Type B pancreatic cell (in vitro differentiated cells): ENCODE measurements around the gene TUBA1A. TPM values are rescaled to one million over a fixed set of nuclear protein-coding genes. Genes with fewer than 3 reads are reported as not detected.
"Not testable (repeated sequence)": the region's sequence is repeated elsewhere in the genome, so short reads cannot be mapped to it uniquely, and the experiment has no call there.

Experiments used
- DNase-seq: peaks from one replicate; pipeline ENCODE4 v3.0.0; 2021; ENCODE audit warnings: mixed read lengths; ENCODE audit not compliant: unreplicated experiment; ENCODE audit errors: extremely low spot score
- H3K27ac Mint-ChIP-seq: 2 replicates; pipeline ENCODE4 v1.8.0; 2021; ENCODE audit warnings: mild to moderate bottlenecking, mixed read lengths
- H3K27me3 Mint-ChIP-seq: 2 replicates; pipeline ENCODE4 v1.8.0; 2021; ENCODE audit warnings: mixed read lengths
- H3K36me3 Mint-ChIP-seq: 2 replicates; pipeline ENCODE4 v1.8.0; 2021; ENCODE audit warnings: mixed read lengths
- H3K4me1 Mint-ChIP-seq: one replicate; pipeline ENCODE4 v1.8.0; 2021; ENCODE audit warnings: mixed read lengths; ENCODE audit not compliant: unreplicated experiment
- H3K4me3 Mint-ChIP-seq: 2 replicates; pipeline ENCODE4 v1.8.0; 2021; ENCODE audit warnings: mild to moderate bottlenecking, mixed read lengths
- H3K9me3 Mint-ChIP-seq: 2 replicates; pipeline ENCODE4 v1.8.0; 2021; ENCODE audit warnings: mixed read lengths
- total RNA-seq: library from RNA; stranded (reverse); gene quantifications from 2 replicates; pipeline ENCODE4 v1.2.1, GENCODE V29; 2021; ENCODE audit warnings: low replicate concordance
- TF ChIP-seq, protein P1 (sequence below): fragments of 200-600 bp; sonication (generic); conservative IDR thresholded peaks from 2 replicates; pipeline ENCODE4 v1.5.0; 2021; ENCODE audit warnings: antibody characterized with exemption, mild to moderate bottlenecking

TUBA1A gene
- total RNA-seq, 1 donor from 2014 or later = 489 TPM

- TF ChIP-seq, protein P1, sequence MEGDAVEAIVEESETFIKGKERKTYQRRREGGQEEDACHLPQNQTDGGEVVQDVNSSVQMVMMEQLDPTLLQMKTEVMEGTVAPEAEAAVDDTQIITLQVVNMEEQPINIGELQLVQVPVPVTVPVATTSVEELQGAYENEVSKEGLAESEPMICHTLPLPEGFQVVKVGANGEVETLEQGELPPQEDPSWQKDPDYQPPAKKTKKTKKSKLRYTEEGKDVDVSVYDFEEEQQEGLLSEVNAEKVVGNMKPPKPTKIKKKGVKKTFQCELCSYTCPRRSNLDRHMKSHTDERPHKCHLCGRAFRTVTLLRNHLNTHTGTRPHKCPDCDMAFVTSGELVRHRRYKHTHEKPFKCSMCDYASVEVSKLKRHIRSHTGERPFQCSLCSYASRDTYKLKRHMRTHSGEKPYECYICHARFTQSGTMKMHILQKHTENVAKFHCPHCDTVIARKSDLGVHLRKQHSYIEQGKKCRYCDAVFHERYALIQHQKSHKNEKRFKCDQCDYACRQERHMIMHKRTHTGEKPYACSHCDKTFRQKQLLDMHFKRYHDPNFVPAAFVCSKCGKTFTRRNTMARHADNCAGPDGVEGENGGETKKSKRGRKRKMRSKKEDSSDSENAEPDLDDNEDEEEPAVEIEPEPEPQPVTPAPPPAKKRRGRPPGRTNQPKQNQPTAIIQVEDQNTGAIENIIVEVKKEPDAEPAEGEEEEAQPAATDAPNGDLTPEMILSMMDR = no peak
- peak overlapping the region; percentile 46 for H3K4me3 Mint-ChIP-seq
- H3K9me3 Mint-ChIP-seq = no peaks in the 10 kb centered on the region
- H3K27me3 Mint-ChIP-seq = peaks cover 3% of the 10 kb centered on the region
- H3K36me3 Mint-ChIP-seq = peaks cover 18% of the 10 kb centered on the region
- H3K27ac Mint-ChIP-seq = peak overlapping the region; percentile 24
- peak; percentile 8 for DNase-seq
- H3K4me1 Mint-ChIP-seq = peaks cover 14% of the 10 kb centered on the region
Observed at GRCh38 chr12:49189731-49190716, 1.1 kb upstream of the TUBA1A start.

GRCh38 chr12:49188201-49188915 is 522 bp downstream of the TUBA1A start:
- Mint-ChIP-seq H3K9me3 (no peaks in the 10 kb centered on the region), H3K36me3 (peaks cover 31% of the 10 kb centered on the region), H3K27ac (peak overlapping the region; percentile 99), H3K4me3 (peak overlapping the region; percentile 99), H3K4me1 (peaks cover 14% of the 10 kb centered on the region), H3K27me3 (peaks cover 3% of the 10 kb centered on the region)
- DNase-seq = peak; percentile 71
- TF ChIP-seq, protein P1 = no peak

- DNase-seq = peak; percentile 65
- peak overlapping the region; percentile 99 for H3K4me3 Mint-ChIP-seq
- H3K27me3 Mint-ChIP-seq = peaks cover 3% of the 10 kb centered on the region
- no peaks in the 10 kb centered on the region for H3K9me3 Mint-ChIP-seq
- H3K27ac Mint-ChIP-seq = peak overlapping the region; percentile 99
- peaks cover 31% of the 10 kb centered on the region for H3K36me3 Mint-ChIP-seq
- peaks cover 14% of the 10 kb centered on the region for H3K4me1 Mint-ChIP-seq
- TF ChIP-seq, protein P1 = no peak
Observed at GRCh38 chr12:49187184-49187583, 1.7 kb downstream of the TUBA1A start.

GRCh38 chr12:49186307-49186706 is 2.6 kb downstream of the TUBA1A start:
- peak overlapping the region; percentile 60 for H3K4me3 Mint-ChIP-seq
- peaks cover 14% of the 10 kb centered on the region for H3K4me1 Mint-ChIP-seq
- H3K9me3 Mint-ChIP-seq, H3K27ac Mint-ChIP-seq, H3K27me3 Mint-ChIP-seq: not testable (repeated sequence)
- peaks cover 31% of the 10 kb centered on the region for H3K36me3 Mint-ChIP-seq
- peak; percentile 44 for DNase-seq

- H3K9me3 Mint-ChIP-seq, H3K27me3 Mint-ChIP-seq, DNase-seq: not testable (repeated sequence)
- Mint-ChIP-seq H3K27ac (peak overlapping the region; percentile 6), H3K36me3 (peaks cover 31% of the 10 kb centered on the region), H3K4me3 (peak overlapping the region; percentile 64), H3K4me1 (peaks cover 12% of the 10 kb centered on the region)
Observed at GRCh38 chr12:49184697-49185096, 4.2 kb downstream of the TUBA1A start.

DNA sequence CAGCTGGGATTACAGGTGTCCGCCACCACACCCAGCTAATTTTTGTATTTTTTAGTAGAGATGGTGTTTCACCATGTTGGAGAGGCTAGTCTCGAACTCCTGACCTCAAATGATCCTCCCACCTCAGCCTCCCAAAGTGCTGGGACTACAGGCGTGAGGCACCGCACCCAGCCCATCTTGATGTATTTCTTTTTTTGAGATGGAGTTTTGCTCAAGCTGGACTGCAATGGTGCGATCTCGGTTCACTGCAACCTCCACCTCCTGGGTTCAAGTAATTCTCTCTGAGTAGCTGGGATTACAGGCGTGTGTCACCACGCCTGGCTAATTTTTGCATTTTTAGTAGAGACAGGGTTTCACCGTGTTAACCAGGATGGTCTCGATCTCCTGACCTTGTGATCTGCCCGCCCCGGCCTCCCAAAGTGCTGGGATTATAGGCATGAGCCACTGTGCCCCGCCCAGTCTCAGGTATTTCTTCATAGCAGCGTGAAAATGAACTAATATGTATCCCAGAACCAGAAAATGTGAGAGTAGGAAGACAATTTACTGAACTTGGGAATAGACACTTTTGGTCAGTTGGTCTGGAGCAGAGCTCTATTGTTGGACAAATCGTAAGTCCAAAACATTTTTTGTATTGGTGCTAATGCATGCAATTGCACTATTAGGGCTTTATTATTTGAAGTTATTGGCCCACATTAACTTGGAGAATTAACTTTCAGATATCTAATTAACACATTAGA is 5.5 kb downstream of the TUBA1A start:
- H3K4me1 Mint-ChIP-seq, H3K27me3 Mint-ChIP-seq, H3K9me3 Mint-ChIP-seq, H3K27ac Mint-ChIP-seq, H3K4me3 Mint-ChIP-seq: not testable (repeated sequence)
- peaks cover 31% of the 10 kb centered on the region for H3K36me3 Mint-ChIP-seq
- DNase-seq = peak; percentile 36
